Liver (tissue), 3 donors: Measurements from ENCODE around the gene CLC.

Source experiments
- CTCF ChIP-seq: fragments of 150-350 bp; IDR thresholded peaks from 2 replicates; pipeline ENCODE4 v1.5.1; 2017; ENCODE audit warnings: improper control_type of control experiment, low read depth, low read length; ENCODE audit not compliant: missing input control
- EGR1 ChIP-seq, 2 donors: IDR thresholded peaks; 2 replicates each; pipeline ENCODE4 v1.6.1; 2016 to 2018; ENCODE audit warnings: antibody characterized with exemption in 2 of 2, low read depth in 2 of 2
- HNF4A ChIP-seq, 2 donors: conservative IDR thresholded peaks; 2 replicates each; pipeline ENCODE4 v1.6.1; 2016; ENCODE audit warnings: antibody characterized with exemption in 2 of 2, mild to moderate bottlenecking in 2 of 2
- JUND ChIP-seq, 2 donors: IDR thresholded peaks; 2 replicates each; pipeline ENCODE4 v1.6.1; 2016; ENCODE audit warnings: antibody characterized with exemption in 2 of 2
- RAD21 ChIP-seq, 2 donors: IDR thresholded peaks; 2 replicates each; pipeline ENCODE4 v1.6.1; 2016; ENCODE audit warnings: antibody characterized with exemption in 2 of 2, mild to moderate bottlenecking in 2 of 2
- RXRA ChIP-seq, 2 donors: IDR thresholded peaks; 2 replicates each; pipeline ENCODE4 v1.6.1; 2017 to 2018; ENCODE audit warnings: antibody characterized with exemption in 2 of 2, mild to moderate bottlenecking in 1 of 2
- SP1 ChIP-seq: IDR thresholded peaks from 2 replicates; pipeline ENCODE4 v1.6.1; 2018; ENCODE audit warnings: antibody characterized with exemption, mild to moderate bottlenecking
- TAF1 ChIP-seq: conservative IDR thresholded peaks from 2 replicates; pipeline ENCODE4 v1.6.1; 2016; ENCODE audit warnings: antibody characterized with exemption, mild to moderate bottlenecking
- YY1 ChIP-seq: IDR thresholded peaks from 2 replicates; pipeline ENCODE4 v1.6.1; 2016; ENCODE audit warnings: antibody characterized with exemption, mild to moderate bottlenecking
- TF ChIP-seq, protein P1 (sequence below): IDR thresholded peaks from 2 replicates; pipeline ENCODE4 v1.6.1; 2016; ENCODE audit warnings: antibody characterized with exemption
- TF ChIP-seq, protein P2 (sequence below): IDR thresholded peaks from 2 replicates; pipeline ENCODE4 v1.6.1; 2016; ENCODE audit warnings: antibody characterized with exemption, mild to moderate bottlenecking
- donor health status: healthy.
- donor health status: healthy.

- TF ChIP-seq CTCF: no peak
- no peak for TF ChIP-seq RAD21 (IDR thresholded peaks at IDR 0.05)
- TF ChIP-seq EGR1 (IDR thresholded peaks at IDR 0.05; ENCODE audit: low read depth in 2 of 2): no peak
- TF ChIP-seq JUND (IDR thresholded peaks at IDR 0.05): no peak
- TF ChIP-seq, protein P1, sequence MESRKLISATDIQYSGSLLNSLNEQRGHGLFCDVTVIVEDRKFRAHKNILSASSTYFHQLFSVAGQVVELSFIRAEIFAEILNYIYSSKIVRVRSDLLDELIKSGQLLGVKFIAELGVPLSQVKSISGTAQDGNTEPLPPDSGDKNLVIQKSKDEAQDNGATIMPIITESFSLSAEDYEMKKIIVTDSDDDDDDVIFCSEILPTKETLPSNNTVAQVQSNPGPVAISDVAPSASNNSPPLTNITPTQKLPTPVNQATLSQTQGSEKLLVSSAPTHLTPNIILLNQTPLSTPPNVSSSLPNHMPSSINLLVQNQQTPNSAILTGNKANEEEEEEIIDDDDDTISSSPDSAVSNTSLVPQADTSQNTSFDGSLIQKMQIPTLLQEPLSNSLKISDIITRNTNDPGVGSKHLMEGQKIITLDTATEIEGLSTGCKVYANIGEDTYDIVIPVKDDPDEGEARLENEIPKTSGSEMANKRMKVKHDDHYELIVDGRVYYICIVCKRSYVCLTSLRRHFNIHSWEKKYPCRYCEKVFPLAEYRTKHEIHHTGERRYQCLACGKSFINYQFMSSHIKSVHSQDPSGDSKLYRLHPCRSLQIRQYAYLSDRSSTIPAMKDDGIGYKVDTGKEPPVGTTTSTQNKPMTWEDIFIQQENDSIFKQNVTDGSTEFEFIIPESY: no peak
- TF ChIP-seq HNF4A (conservative IDR thresholded peaks at IDR 0.05): no peak
- no peak for TF ChIP-seq TAF1
- no peak for TF ChIP-seq YY1
- TF ChIP-seq SP1: no peak
- TF ChIP-seq, protein P2, sequence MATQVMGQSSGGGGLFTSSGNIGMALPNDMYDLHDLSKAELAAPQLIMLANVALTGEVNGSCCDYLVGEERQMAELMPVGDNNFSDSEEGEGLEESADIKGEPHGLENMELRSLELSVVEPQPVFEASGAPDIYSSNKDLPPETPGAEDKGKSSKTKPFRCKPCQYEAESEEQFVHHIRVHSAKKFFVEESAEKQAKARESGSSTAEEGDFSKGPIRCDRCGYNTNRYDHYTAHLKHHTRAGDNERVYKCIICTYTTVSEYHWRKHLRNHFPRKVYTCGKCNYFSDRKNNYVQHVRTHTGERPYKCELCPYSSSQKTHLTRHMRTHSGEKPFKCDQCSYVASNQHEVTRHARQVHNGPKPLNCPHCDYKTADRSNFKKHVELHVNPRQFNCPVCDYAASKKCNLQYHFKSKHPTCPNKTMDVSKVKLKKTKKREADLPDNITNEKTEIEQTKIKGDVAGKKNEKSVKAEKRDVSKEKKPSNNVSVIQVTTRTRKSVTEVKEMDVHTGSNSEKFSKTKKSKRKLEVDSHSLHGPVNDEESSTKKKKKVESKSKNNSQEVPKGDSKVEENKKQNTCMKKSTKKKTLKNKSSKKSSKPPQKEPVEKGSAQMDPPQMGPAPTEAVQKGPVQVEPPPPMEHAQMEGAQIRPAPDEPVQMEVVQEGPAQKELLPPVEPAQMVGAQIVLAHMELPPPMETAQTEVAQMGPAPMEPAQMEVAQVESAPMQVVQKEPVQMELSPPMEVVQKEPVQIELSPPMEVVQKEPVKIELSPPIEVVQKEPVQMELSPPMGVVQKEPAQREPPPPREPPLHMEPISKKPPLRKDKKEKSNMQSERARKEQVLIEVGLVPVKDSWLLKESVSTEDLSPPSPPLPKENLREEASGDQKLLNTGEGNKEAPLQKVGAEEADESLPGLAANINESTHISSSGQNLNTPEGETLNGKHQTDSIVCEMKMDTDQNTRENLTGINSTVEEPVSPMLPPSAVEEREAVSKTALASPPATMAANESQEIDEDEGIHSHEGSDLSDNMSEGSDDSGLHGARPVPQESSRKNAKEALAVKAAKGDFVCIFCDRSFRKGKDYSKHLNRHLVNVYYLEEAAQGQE: no peak
- TF ChIP-seq RXRA (IDR thresholded peaks at IDR 0.05): no peak
Measured at GRCh38 chr19:39745643-39746042, 7.8 kb upstream of the CLC start.
